ENCODE results near the gene OBSCN.

Gene OBSCN

DNA sequence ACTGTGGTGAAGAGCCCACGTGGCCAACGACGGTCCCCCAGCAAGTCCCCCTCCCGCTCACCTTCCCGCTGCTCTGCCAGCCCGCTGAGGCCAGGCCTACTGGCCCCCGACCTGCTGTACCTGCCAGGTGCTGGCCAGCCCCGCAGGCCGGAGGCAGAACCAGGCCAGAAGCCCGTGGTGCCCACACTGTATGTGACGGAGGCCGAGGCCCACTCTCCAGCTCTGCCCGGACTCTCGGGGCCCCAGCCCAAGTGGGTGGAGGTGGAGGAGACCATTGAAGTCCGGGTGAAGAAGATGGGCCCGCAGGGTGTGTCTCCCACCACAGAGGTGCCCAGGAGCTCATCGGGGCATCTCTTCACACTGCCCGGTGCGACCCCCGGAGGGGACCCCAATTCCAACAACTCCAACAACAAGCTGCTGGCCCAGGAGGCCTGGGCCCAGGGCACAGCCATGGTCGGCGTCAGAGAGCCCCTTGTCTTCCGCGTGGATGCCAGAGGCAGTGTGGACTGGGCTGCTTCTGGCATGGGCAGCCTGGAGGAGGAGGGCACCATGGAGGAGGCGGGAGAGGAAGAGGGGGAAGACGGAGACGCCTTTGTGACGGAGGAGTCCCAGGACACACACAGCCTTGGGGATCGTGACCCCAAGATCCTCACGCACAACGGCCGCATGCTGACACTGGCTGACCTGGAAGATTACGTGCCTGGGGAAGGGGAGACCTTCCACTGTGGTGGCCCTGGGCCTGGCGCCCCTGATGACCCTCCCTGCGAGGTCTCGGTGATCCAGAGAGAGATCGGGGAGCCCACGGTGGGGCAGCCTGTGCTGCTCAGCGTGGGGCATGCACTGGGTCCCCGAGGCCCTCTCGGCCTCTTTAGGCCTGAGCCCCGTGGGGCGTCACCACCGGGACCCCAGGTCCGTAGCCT lies 152.0 kb downstream of the OBSCN start:
- Histone ChIP-seq H3K4me1 (ENCODE audit: control insufficient read depth, insufficient read depth, low read length, poor library complexity, severe bottlenecking) (no peaks in the 10 kb centered on the region), H3K27ac (ENCODE audit: low read depth, low read length, severe bottlenecking) (no peak overlapping the region), H3K4me3 (ENCODE audit: extremely low read depth, insufficient read depth, low read length, poor library complexity, severe bottlenecking) (no peak overlapping the region), H3K36me3 (ENCODE audit: control insufficient read depth, insufficient read depth, low read length) (no peaks in the 10 kb centered on the region), H3K9me3 (ENCODE audit: control insufficient read depth, low read length) (no peaks in the 10 kb centered on the region)
- 92 to 93% methylated on average over 35 to 36 of the region's 45 CpGs for WGBS, 2 experiments (ENCODE audit: insufficient coverage in 2 of 2)

DNA sequence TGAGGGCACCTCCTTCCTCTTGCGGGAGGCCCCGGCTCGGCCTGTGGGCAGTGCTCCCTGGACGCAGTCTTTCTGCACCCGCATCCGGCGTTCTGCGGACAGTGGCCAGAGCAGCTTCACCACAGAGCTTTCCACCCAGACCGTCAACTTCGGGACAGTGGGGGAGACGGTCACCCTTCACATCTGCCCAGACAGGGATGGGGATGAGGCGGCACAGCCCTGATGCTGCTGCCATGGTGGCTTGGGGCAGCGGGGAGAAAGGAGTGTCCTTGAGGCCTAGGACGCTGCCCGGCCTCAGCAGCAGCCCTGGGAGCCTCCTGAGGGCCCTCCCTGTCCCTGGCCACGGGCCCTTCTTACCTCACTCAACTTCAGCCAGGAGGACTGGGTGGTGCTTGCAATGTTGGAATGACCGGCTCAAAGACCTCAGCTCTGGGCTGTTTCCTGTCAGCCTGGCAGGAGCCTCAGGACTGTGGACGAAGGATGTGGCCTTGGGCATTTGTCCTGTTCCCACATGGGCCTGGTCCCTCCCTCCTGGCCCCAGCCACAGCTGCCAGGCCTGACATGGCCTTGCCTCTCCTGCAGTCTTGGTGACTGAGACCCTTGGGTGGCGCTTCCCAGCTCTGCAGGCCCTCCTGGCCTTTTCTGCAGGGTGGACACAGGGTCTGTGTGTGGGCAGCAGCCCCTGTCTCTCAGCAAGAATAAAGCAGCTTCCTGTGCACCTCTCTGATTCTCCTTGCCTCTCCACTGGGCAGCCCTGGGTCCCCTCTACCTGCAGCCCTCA lies 152.9 kb downstream of the OBSCN start:
- Histone ChIP-seq H3K9me3 (ENCODE audit: control insufficient read depth, low read length) (no peaks in the 10 kb centered on the region), H3K4me1 (ENCODE audit: control insufficient read depth, insufficient read depth, low read length, poor library complexity, severe bottlenecking) (no peaks in the 10 kb centered on the region), H3K27ac (ENCODE audit: low read depth, low read length, severe bottlenecking) (no peak overlapping the region), H3K4me3 (ENCODE audit: extremely low read depth, insufficient read depth, low read length, poor library complexity, severe bottlenecking) (no peak overlapping the region), H3K36me3 (ENCODE audit: control insufficient read depth, insufficient read depth, low read length) (no peaks in the 10 kb centered on the region)
- WGBS, 2 experiments (ENCODE audit: insufficient coverage in 2 of 2) = 95 to 96% methylated on average over 16 to 19 of the region's 19 CpGs

DNA sequence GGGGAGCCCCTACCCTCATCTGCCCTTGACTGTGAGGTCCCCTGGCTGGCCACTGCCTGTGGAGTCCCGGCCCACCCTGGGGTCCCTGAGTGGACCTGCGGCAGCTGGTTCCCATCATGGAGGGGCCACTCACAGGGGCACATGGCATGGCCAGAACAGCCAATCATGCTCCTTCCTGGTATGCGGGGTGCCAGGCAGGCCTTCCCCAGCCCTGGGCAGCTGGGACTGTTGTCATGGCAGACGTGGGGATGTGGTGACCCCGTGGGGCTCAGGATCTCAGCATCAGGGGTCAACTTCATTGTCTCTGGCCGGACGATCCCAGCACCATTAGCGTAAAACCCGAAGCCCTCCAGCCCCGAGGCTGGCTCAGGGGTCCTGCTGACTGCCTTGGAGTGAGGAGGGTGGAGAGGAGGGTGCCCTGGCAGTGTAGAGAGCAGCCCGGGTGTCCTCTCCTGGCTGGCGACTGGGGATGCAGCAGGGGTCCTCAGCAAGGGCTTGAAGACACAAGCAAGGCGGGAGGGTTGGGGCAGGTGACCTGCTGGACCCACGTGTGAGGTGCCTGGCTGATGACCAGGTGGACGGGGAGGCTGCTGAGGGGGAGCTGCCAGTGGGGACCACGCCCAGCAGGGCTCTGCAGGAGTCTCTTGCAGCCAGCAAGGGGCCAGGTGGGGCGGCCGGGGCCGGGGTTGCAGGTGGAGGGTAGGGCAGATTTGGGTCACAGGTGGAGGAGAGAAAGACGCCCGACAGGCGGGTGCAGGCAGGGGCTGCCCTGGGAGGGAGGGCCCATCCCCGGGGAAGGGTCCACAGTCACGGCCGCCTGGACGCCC lies 153.7 kb downstream of the OBSCN start:
- 91% methylated on average over 20 to 26 of the region's 26 CpGs for WGBS, 2 experiments (ENCODE audit: insufficient coverage in 2 of 2)
- Histone ChIP-seq H3K36me3 (ENCODE audit: control insufficient read depth, insufficient read depth, low read length) (no peaks in the 10 kb centered on the region), H3K4me1 (ENCODE audit: control insufficient read depth, insufficient read depth, low read length, poor library complexity, severe bottlenecking) (no peaks in the 10 kb centered on the region)

DNA sequence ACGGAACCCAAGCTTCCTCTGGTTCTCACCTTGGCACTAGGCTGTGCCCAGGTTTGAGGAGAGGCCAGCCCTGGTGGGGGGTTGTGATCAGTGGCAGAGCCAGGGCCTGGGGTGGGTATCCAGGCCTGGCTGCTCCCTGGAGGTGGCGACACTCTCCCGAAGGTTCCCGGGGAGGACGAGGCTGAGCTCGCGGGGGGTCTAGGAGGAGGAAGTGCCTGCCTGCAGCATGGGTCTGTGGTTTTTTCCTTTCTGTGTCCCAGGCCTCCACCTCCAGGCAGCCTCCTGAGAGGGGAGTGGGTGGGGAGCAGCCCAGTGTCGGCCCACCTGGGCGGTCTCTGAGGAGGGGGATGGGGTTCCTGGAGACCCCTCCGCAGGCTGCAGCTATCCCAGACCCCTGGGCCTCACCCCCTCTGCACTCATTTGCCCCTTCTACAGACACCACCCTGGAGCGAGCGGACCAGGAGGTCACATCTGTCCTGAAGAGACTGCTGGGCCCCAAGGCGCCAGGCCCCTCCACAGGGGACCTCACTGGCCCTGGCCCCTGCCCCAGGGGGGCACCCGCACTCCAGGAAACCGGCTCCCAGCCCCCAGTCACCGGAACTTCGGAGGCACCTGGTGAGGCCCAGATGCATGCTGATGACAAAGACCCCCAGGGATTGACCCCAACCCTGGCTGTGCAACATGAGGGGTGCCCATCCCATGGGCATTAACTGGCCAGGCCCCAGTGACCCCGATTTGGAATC lies 154.5 kb downstream of the OBSCN start:
- Histone ChIP-seq H3K36me3 (ENCODE audit: control insufficient read depth, insufficient read depth, low read length) (no peaks in the 10 kb centered on the region), H3K27ac (ENCODE audit: low read depth, low read length, severe bottlenecking) (no peak overlapping the region), H3K4me1 (ENCODE audit: control insufficient read depth, insufficient read depth, low read length, poor library complexity, severe bottlenecking) (no peaks in the 10 kb centered on the region), H3K4me3 (ENCODE audit: extremely low read depth, insufficient read depth, low read length, poor library complexity, severe bottlenecking) (no peak overlapping the region), H3K9me3 (ENCODE audit: control insufficient read depth, low read length) (no peaks in the 10 kb centered on the region)
- WGBS, 2 experiments (ENCODE audit: insufficient coverage in 2 of 2) = 88 to 89% methylated on average over 13 to 14 of the region's 18 CpGs

More for the DNA sequence above, 153.7 kb downstream of the OBSCN start:
- Histone ChIP-seq H3K9me3 (ENCODE audit: control insufficient read depth, low read length) (no peaks in the 10 kb centered on the region), H3K27ac (ENCODE audit: low read depth, low read length, severe bottlenecking) (no peak overlapping the region), H3K4me3 (ENCODE audit: extremely low read depth, insufficient read depth, low read length, poor library complexity, severe bottlenecking) (no peak overlapping the region)

DNA sequence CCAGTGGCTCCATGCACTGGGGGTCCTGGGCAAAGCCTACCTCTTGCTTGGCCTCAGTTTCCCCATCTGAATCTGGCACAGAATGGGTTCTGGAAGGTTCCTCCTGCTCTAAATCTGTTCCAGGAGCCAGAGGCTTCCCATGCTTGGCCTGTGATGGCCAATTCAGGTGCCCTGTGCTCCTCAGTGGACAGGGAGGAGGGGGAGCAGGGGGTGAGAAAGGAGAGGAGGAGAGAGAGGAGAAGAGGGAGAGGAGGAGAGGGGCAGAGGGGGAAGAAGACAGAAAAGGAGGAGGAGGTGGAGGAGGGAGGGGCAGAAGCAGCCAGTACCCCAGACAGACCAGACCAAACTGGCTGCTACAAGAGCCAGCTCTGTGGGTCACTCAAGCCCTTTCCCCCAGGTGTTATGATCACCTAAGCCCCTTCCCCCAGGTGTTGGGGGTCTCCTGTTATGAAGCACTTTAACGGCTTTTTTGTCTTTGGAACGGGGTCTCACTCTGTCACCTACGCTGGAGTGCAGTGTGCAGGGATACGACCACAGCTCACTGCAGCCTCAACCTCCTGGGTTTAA lies 155.1 kb downstream of the OBSCN start:
- Histone ChIP-seq H3K4me1 (ENCODE audit: control insufficient read depth, insufficient read depth, low read length, poor library complexity, severe bottlenecking) (no peaks in the 10 kb centered on the region), H3K27ac (ENCODE audit: low read depth, low read length, severe bottlenecking) (no peak overlapping the region), H3K4me3 (ENCODE audit: extremely low read depth, insufficient read depth, low read length, poor library complexity, severe bottlenecking) (no peak overlapping the region), H3K9me3 (ENCODE audit: control insufficient read depth, low read length) (no peaks in the 10 kb centered on the region), H3K36me3 (ENCODE audit: control insufficient read depth, insufficient read depth, low read length) (no peaks in the 10 kb centered on the region)
- WGBS, 2 experiments (ENCODE audit: insufficient coverage in 2 of 2) = 80 to 97% methylated on average over 3 to 4 of the region's 4 CpGs

DNA sequence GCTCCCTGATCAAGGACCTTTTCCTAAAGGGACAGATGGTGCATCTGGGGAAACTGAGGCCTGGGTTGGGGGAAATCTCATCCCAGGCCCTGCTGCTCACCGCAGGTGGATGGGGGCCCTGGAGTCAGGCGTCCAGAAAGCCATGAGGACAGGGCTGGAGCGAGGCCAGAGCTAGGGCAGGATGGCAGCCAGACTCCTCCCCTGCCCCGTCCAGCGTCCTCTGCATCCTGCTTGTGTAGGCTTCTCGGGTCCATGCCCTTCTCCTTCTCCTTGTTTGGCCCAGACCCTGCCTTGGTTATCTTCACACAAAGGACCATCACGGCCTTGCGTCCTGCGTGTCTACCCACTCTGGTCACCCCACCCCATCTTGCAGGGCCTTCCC lies 155.8 kb downstream of the OBSCN start:
- H3K4me3 ChIP-seq (ENCODE audit: extremely low read depth, insufficient read depth, low read length, poor library complexity, severe bottlenecking) = no peak overlapping the region
- no peaks in the 10 kb centered on the region for H3K4me1 ChIP-seq (ENCODE audit: control insufficient read depth, insufficient read depth, low read length, poor library complexity, severe bottlenecking)
- no peaks in the 10 kb centered on the region for H3K36me3 ChIP-seq (ENCODE audit: control insufficient read depth, insufficient read depth, low read length)
- H3K27ac ChIP-seq (ENCODE audit: low read depth, low read length, severe bottlenecking) = no peak overlapping the region
- H3K9me3 ChIP-seq (ENCODE audit: control insufficient read depth, low read length) = no peaks in the 10 kb centered on the region
- WGBS, 2 experiments (ENCODE audit: insufficient coverage in 2 of 2) = 63 to 68% methylated on average over 6 to 9 of the region's 9 CpGs

DNA sequence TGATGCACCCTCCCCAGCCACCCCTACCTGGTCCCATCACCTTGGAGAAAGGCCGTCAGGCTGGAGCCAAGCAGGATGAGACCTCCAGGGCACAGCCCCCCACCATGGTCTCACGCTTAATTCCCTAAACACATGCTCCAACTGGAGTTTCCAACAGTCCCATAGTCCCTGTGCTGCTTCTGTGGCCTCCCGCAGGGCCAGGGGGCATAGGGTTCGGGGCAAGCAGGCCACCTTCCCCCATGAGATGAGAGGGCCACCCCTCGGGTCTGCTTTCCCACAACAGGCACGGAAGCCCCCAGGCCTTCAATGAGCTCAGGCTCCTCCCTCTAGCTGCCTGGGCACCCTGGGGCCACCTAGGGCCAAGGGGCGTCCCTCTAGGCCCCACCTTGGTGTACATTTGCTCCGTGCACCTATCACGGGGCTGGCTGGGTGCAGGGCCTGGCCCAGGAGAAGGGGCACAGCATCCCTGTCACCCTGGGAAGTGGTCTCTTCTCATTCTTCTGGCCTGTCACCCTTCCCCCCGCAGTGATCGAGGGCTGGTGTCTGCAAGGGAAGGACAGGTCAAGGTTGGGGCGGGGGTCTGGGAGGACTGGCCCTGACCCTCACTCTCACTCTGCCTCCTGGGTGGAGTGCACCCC lies 156.3 kb downstream of the OBSCN start:
- Histone ChIP-seq H3K4me3 (ENCODE audit: extremely low read depth, insufficient read depth, low read length, poor library complexity, severe bottlenecking) (no peak overlapping the region), H3K36me3 (ENCODE audit: control insufficient read depth, insufficient read depth, low read length) (no peaks in the 10 kb centered on the region), H3K27ac (ENCODE audit: low read depth, low read length, severe bottlenecking) (no peak overlapping the region), H3K9me3 (ENCODE audit: control insufficient read depth, low read length) (no peaks in the 10 kb centered on the region), H3K4me1 (ENCODE audit: control insufficient read depth, insufficient read depth, low read length, poor library complexity, severe bottlenecking) (no peaks in the 10 kb centered on the region)
- 83 to 84% methylated on average over 10 to 11 of the region's 12 CpGs for WGBS, 2 experiments (ENCODE audit: insufficient coverage in 2 of 2)

DNA sequence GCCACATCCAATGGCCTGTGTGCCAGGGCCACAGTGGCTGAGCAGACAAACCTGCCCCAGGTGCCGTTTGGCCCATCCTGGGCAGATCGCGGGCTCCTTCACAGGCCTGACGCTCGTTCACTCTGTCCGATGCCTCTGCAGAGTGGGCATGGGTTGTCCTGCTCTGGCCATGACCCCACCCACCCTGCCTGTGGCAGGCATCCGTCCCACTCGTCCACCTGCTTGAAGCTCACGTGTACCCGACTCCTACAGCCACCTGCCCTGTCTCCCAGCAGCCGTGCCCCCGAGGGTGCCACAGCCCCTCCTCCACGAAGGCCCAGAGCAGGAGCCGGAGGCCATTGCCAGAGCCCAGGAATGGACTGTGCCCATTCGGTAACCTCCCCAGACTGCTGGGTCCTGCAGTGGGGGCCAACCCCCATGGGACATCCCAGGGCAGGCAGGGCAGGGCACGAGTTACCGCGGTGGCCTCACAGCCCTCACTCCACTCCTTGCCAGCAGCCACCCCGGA lies 156.9 kb downstream of the OBSCN start:
- 92% methylated on average over 13 to 18 of the region's 19 CpGs for WGBS, 2 experiments (ENCODE audit: insufficient coverage in 2 of 2)
- H3K36me3 ChIP-seq (ENCODE audit: control insufficient read depth, insufficient read depth, low read length) = no peaks in the 10 kb centered on the region
- no peaks in the 10 kb centered on the region for H3K9me3 ChIP-seq (ENCODE audit: control insufficient read depth, low read length)
- no peak overlapping the region for H3K4me3 ChIP-seq (ENCODE audit: extremely low read depth, insufficient read depth, low read length, poor library complexity, severe bottlenecking)
- no peaks in the 10 kb centered on the region for H3K4me1 ChIP-seq (ENCODE audit: control insufficient read depth, insufficient read depth, low read length, poor library complexity, severe bottlenecking)
- no peak overlapping the region for H3K27ac ChIP-seq (ENCODE audit: low read depth, low read length, severe bottlenecking)

DNA sequence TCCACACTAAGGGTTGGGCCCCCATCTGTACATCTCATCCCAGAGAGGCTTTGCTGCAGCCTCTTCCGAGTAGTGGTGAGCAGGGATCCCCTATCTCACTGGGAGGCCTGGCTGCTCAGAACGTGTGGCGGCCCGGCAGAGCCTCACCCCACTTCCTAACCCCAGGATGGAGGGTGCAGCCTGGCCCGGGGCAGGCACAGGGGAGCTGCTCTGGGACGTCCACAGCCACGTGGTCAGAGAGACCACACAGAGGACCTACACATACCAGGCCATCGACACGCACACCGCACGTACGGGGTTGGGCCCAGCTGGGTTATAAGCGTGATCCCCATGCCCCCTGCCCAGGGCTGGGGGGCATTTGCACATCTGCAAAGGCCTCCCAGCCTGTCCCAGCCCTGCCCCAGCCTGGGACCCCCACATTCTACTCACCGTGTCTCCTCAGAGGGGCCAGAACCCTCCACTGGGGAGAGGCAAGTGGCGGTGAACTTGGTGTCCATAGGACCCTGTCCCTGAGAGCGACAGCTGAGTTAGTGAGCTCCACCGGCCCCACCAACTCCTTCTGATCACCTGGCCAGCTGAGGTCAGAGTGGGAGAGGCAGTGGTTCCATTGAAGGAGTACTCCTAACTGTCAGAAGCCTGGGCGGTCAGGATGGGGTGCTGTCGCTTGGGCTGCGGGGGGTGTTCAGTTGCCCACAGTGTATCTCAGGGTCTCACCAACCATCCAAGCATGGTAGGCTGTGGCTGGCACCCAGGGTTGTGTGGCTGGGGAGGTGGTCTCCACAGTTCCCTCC lies 157.6 kb downstream of the OBSCN start:
- Histone ChIP-seq H3K27ac (ENCODE audit: low read depth, low read length, severe bottlenecking) (no peak overlapping the region), H3K36me3 (ENCODE audit: control insufficient read depth, insufficient read depth, low read length) (no peaks in the 10 kb centered on the region), H3K4me1 (ENCODE audit: control insufficient read depth, insufficient read depth, low read length, poor library complexity, severe bottlenecking) (no peaks in the 10 kb centered on the region), H3K4me3 (ENCODE audit: extremely low read depth, insufficient read depth, low read length, poor library complexity, severe bottlenecking) (no peak overlapping the region), H3K9me3 (ENCODE audit: control insufficient read depth, low read length) (no peaks in the 10 kb centered on the region)
- WGBS, 2 experiments (ENCODE audit: insufficient coverage in 2 of 2) = 91 to 92% methylated on average over 14 to 17 of the region's 20 CpGs

All from mesodermal cell (in vitro differentiated cells).